Ascending aorta (tissue), 2 donors: ENCODE results near the gene SEZ6L. TPM values are rescaled to one million over a fixed set of nuclear protein-coding genes. Genes with fewer than 3 reads are reported as not detected.

Experiments used
- DNase-seq, 2 donors: peaks; one replicate each; pipeline ENCODE4 v3.0.0-alpha.2; 2019; ENCODE audit warnings: low spot score in 2 of 2
- H3K27ac ChIP-seq, 2 donors: fragments of 200-600 bp; sonication (generic); one replicate each; pipeline ENCODE4 v1.5.1; 2016 to 2017; ENCODE audit warnings: mild to moderate bottlenecking in 1 of 2
- H3K27me3 ChIP-seq: fragments of 200-600 bp; sonication (generic); one replicate; pipeline ENCODE4 v1.5.1; 2017
- H3K36me3 ChIP-seq, 2 donors: fragments of 200-600 bp; sonication (generic); one replicate each; pipeline ENCODE4 v1.5.1; 2016
- H3K4me1 ChIP-seq, 2 donors: fragments of 200-600 bp; sonication (generic); one replicate each; pipeline ENCODE4 v1.5.1; 2016 to 2017; ENCODE audit warnings: mild to moderate bottlenecking in 1 of 2
- H3K4me3 ChIP-seq, 2 donors: fragments of 200-600 bp; sonication (generic); one replicate each; pipeline ENCODE4 v1.5.1; 2016 to 2017; ENCODE audit warnings: mild to moderate bottlenecking in 1 of 2
- H3K9me3 ChIP-seq, 2 donors: fragments of 200-600 bp; sonication (generic); one replicate each; pipeline ENCODE4 v1.5.1; 2016
- CTCF ChIP-seq, 3 experiments: fragments of 200-600 bp in 2 of 3; fragments of 450-650 bp in 1 of 3; sonication (generic) in 2 of 3; IDR thresholded peaks; one replicate each; pipeline ENCODE4 v1.5.1; 2016 to 2019; ENCODE audit warnings: antibody characterized with exemption in 3 of 3, mild to moderate bottlenecking in 1 of 3, moderate library complexity in 1 of 3
- intact Hi-C: fragments of 100-400 bp; cut with DNase I; formaldehyde crosslinking; loops from one replicate; pipeline ENCODE4 v1.15.1; 2023
- total RNA-seq: library from RNA; depleted of rRNA; stranded (reverse); fragments of >200 nt; gene quantifications from one replicate; pipeline ENCODE4 v1.1.0, GENCODE V29; 2016

The SEZ6L gene
- total RNA-seq, 1 donor from 2014 or later: not detected

GRCh38 chr22:26298605-26299310 is 129.5 kb downstream of the SEZ6L start:
- Histone ChIP-seq H3K4me3 (no peak overlapping the region), H3K9me3 (no peaks in the 10 kb centered on the region), H3K4me1 (no peaks in the 10 kb centered on the region), H3K36me3 (no peaks in the 10 kb centered on the region), H3K27ac (no peak overlapping the region), H3K27me3 (no peaks in the 10 kb centered on the region)
- TF ChIP-seq CTCF (IDR thresholded peaks at IDR 0.05): no peak
- DNase-seq: no peak
- intact Hi-C loops: no loop called here

GRCh38 chr22:26302726-26303125 is 133.5 kb downstream of the SEZ6L start:
- H3K9me3 ChIP-seq: no peaks in the 10 kb centered on the region
- no peak overlapping the region for H3K4me3 ChIP-seq
- intact Hi-C loops: no loop called here
- no peak for TF ChIP-seq CTCF (IDR thresholded peaks at IDR 0.05)
- H3K27ac ChIP-seq: no peak overlapping the region
- H3K4me1 ChIP-seq: no peaks in the 10 kb centered on the region
- H3K27me3 ChIP-seq: no peaks in the 10 kb centered on the region
- no peaks in the 10 kb centered on the region for H3K36me3 ChIP-seq
- DNase-seq: no peak

- H3K27me3 ChIP-seq: no peaks in the 10 kb centered on the region
- H3K27ac ChIP-seq: no peak overlapping the region
- no peaks in the 10 kb centered on the region for H3K9me3 ChIP-seq
- intact Hi-C loops: no loop called here
- H3K36me3 ChIP-seq: no peaks in the 10 kb centered on the region
- no peak for TF ChIP-seq CTCF (IDR thresholded peaks at IDR 0.05)
- H3K4me3 ChIP-seq: no peak overlapping the region
- DNase-seq: no peak
- H3K4me1 ChIP-seq: no peaks in the 10 kb centered on the region
Measured at GRCh38 chr22:26303475-26303874, 134.2 kb downstream of the SEZ6L start.

- DNase-seq: no peak
- Histone ChIP-seq H3K4me1 (no peaks in the 10 kb centered on the region), H3K4me3 (no peak overlapping the region), H3K27me3 (no peaks in the 10 kb centered on the region), H3K9me3 (no peaks in the 10 kb centered on the region), H3K36me3 (no peaks in the 10 kb centered on the region), H3K27ac (no peak overlapping the region)
- TF ChIP-seq CTCF (IDR thresholded peaks at IDR 0.05): no peak
- intact Hi-C loops: no loop called here
Measured at GRCh38 chr22:26304730-26305129, 135.5 kb downstream of the SEZ6L start.

GRCh38 chr22:26308467-26308866 is 139.2 kb downstream of the SEZ6L start:
- Histone ChIP-seq H3K4me1 (no peaks in the 10 kb centered on the region), H3K36me3 (no peaks in the 10 kb centered on the region), H3K4me3 (no peak overlapping the region), H3K9me3 (no peaks in the 10 kb centered on the region), H3K27ac (no peak overlapping the region), H3K27me3 (no peaks in the 10 kb centered on the region)
- DNase-seq: no peak
- intact Hi-C loops: no loop called here
- no peak for TF ChIP-seq CTCF (IDR thresholded peaks at IDR 0.05)

- Histone ChIP-seq H3K27me3 (no peaks in the 10 kb centered on the region), H3K4me1 (no peaks in the 10 kb centered on the region), H3K27ac (no peak overlapping the region), H3K4me3 (no peak overlapping the region), H3K9me3 (no peaks in the 10 kb centered on the region), H3K36me3 (no peaks in the 10 kb centered on the region)
- no peak for TF ChIP-seq CTCF (IDR thresholded peaks at IDR 0.05)
- DNase-seq: no peak
- intact Hi-C loops: no loop called here
Measured at GRCh38 chr22:26310616-26311015, 141.4 kb downstream of the SEZ6L start.
